SK-N-SH (cell line): ENCODE data around the gene TRMO. TPM values are rescaled to one million over a fixed set of nuclear protein-coding genes. Genes with fewer than 3 reads are reported as not detected.

ENCODE experiments used
- CTCF ChIA-PET: fragments of 300-600, 350-600 bp; formaldehyde crosslinking; extraction: SDS; loops from one replicate; lab custom pipeline; 2021; lab: Yijun Ruan, JAX
- POLR2A ChIA-PET: fragments of 350-600 bp; sonication (Branson Sonifier 250); formaldehyde crosslinking; extraction: SDS; loops from one replicate; lab custom pipeline; 2020; ENCODE audit warnings: antibody characterized with exemption, inconsistent platforms; lab: Yijun Ruan, JAX
- DNase-seq: peaks from one replicate; pipeline ENCODE4 v3.0.0; 2012
- H2AFZ ChIP-seq: fragments of 200-600 bp; sonication (generic); 2 replicates; pipeline ENCODE4 v1.8.1; 2016; ENCODE audit warnings: antibody characterized with exemption, mild to moderate bottlenecking, low read depth
- H3F3A ChIP-seq: fragments of 200-600 bp; sonication (generic); replicated peaks from 2 replicates; pipeline ENCODE3; 2016; ENCODE audit warnings: antibody characterized with exemption, mild to moderate bottlenecking; ENCODE audit not compliant: insufficient read depth
- H3K27ac ChIP-seq, 2 experiments: fragments of 200-500 bp in 1 of 2; fragments of 200-600 bp in 1 of 2; sonication (Bioruptor generic) in 1 of 2; sonication (generic), shearing (Covaris generic) in 1 of 2; 2 replicates each; pipeline versions ENCODE4 v1.5.1 to v1.6.1; 2014 to 2016; ENCODE audit warnings: low read depth in 2 of 2, inconsistent platforms in 1 of 2, low read length in 1 of 2, mild to moderate bottlenecking in 1 of 2, mixed read lengths in 1 of 2
- H3K27me3 ChIP-seq: fragments of 200-600 bp; sonication (generic), shearing (Covaris generic); 2 replicates; pipeline ENCODE4 v1.6.1; 2016; ENCODE audit warnings: mixed run types; ENCODE audit not compliant: insufficient read depth
- H3K36me3 ChIP-seq, 2 experiments: fragments of 200-500 bp in 1 of 2; fragments of 200-600 bp in 1 of 2; sonication (Bioruptor generic) in 1 of 2; sonication (generic) in 1 of 2; replicated peaks in 1 of 2; 2 replicates each; pipeline versions ENCODE3 to v1.5.1; 2014 to 2016; ENCODE audit warnings: low read length in 1 of 2, mild to moderate bottlenecking in 1 of 2; ENCODE audit not compliant: insufficient read depth in 2 of 2, control insufficient read depth in 1 of 2
- H3K4me1 ChIP-seq, 2 experiments: fragments of 200-500 bp in 1 of 2; fragments of 200-600 bp in 1 of 2; sonication (Bioruptor generic) in 1 of 2; sonication (generic), shearing (Covaris generic) in 1 of 2; 2 replicates each; pipeline versions ENCODE4 v1.5.1 to v1.6.1; 2014 to 2016; ENCODE audit warnings: low read depth in 1 of 2, low read length in 1 of 2, mixed run types in 1 of 2; ENCODE audit not compliant: insufficient read depth in 2 of 2, control insufficient read depth in 1 of 2
- H3K4me2 ChIP-seq: fragments of 200-600 bp; sonication (generic), shearing (Covaris generic); 2 replicates; pipeline ENCODE4 v1.6.1; 2017; ENCODE audit warnings: mixed run types
- H3K4me3 ChIP-seq, 2 experiments: fragments of 200-500 bp in 1 of 2; fragments of 200-600 bp in 1 of 2; sonication (Bioruptor generic) in 1 of 2; sonication (generic), shearing (Covaris generic) in 1 of 2; 2 replicates each; pipeline versions ENCODE4 v1.5.1 to v1.8.1; 2014 to 2016; ENCODE audit warnings: low read depth in 2 of 2, inconsistent platforms in 1 of 2, low read length in 1 of 2, mild to moderate bottlenecking in 1 of 2, mixed read lengths in 1 of 2, moderate library complexity in 1 of 2
- H3K79me2 ChIP-seq: fragments of 200-600 bp; sonication (generic); 2 replicates; pipeline ENCODE4 v1.8.1; 2017; ENCODE audit warnings: mild to moderate bottlenecking; ENCODE audit not compliant: insufficient read depth
- H3K9ac ChIP-seq: fragments of 200-600 bp; sonication (generic); 2 replicates; pipeline ENCODE4 v1.6.1; 2017; ENCODE audit warnings: mixed run types
- H3K9me2 ChIP-seq: fragments of 200-600 bp; sonication (generic); 2 replicates; pipeline ENCODE4 v1.6.1; 2017; ENCODE audit warnings: mixed run types
- H3K9me3 ChIP-seq: fragments of 200-600 bp; sonication (generic); 2 replicates; pipeline ENCODE4 v1.6.1; 2017; ENCODE audit warnings: mixed run types, mild to moderate bottlenecking, moderate library complexity
- H4K20me1 ChIP-seq: fragments of 200-600 bp; sonication (generic); 2 replicates; pipeline ENCODE4 v1.6.1; 2017; ENCODE audit warnings: mild to moderate bottlenecking, mixed run types; ENCODE audit not compliant: insufficient read depth
- ELF1 ChIP-seq: IDR thresholded peaks from 2 replicates; pipeline ENCODE4 v1.4.0; 2012
- EP300 ChIP-seq, 2 experiments: IDR thresholded peaks; 2 replicates each; pipeline versions ENCODE4 v1.4.0 to v1.6.1; 2012; ENCODE audit warnings: borderline replicate concordance in 1 of 2, low read depth in 1 of 2, low read length in 1 of 2
- EZH2phosphoT487 ChIP-seq: fragments of 200-600 bp; sonication (generic); IDR thresholded peaks from 2 replicates; pipeline ENCODE4 v1.6.1; 2017; ENCODE audit warnings: low read depth, mixed run types, mild to moderate bottlenecking, antibody characterized with exemption, moderate library complexity, borderline replicate concordance
- GATA2 ChIP-seq: sonication (generic); formaldehyde crosslinking; IDR thresholded peaks from 2 replicates; pipeline ENCODE4 v1.5.0; 2020; ENCODE audit warnings: mild to moderate bottlenecking, missing genetic modification reagents
- JUND ChIP-seq: IDR thresholded peaks from 2 replicates; pipeline ENCODE4 v1.4.0; 2012
- MEF2A ChIP-seq: IDR thresholded peaks from 2 replicates; pipeline ENCODE4 v1.4.0; 2012; ENCODE audit warnings: low read depth, borderline replicate concordance
- MXI1 ChIP-seq: IDR thresholded peaks from 2 replicates; pipeline ENCODE4 v1.6.1; 2012; ENCODE audit warnings: mild to moderate bottlenecking, low read depth, low read length, improper control_type of control experiment
- NFIC ChIP-seq: IDR thresholded peaks from 2 replicates; pipeline ENCODE4 v1.4.0; 2012; ENCODE audit warnings: borderline replicate concordance
- RAD21 ChIP-seq: IDR thresholded peaks from 2 replicates; pipeline ENCODE4 v1.6.1; 2012; ENCODE audit warnings: mild to moderate bottlenecking, low read length
- RFX5 ChIP-seq: IDR thresholded peaks from 2 replicates; pipeline ENCODE4 v1.6.1; 2012; ENCODE audit warnings: mild to moderate bottlenecking, improper control_type of control experiment, low read length
- TCF12 ChIP-seq: IDR thresholded peaks from 2 replicates; pipeline ENCODE4 v1.4.0; 2012
- TEAD4 ChIP-seq: IDR thresholded peaks from 2 replicates; pipeline ENCODE4 v1.4.0; 2012; ENCODE audit warnings: mild to moderate bottlenecking, borderline replicate concordance; ENCODE audit not compliant: insufficient read depth
- WGBS: methylation state at CpG from one replicate; pipeline ENCODE4 v1.1.6; 2017; ENCODE audit warnings: low lambda C conversion rate; 5-methylcytosine and 5-hydroxymethylcytosine counted together
- polyA plus RNA-seq, 3 experiments: library from polyadenylated mRNA; depleted of rRNA; stranded (reverse); fragments of >200 nt; gene quantifications; 2 replicates each; pipeline ENCODE4 v1.2.3, GENCODE V29; 2012
- TF ChIP-seq, protein P1 (sequence below): IDR thresholded peaks from 2 replicates; pipeline ENCODE4 v1.4.0; 2012; ENCODE audit warnings: low read depth, borderline replicate concordance
- TF ChIP-seq, protein P2 (sequence below): fragments of 150-350 bp; IDR thresholded peaks from 2 replicates; pipeline ENCODE4 v1.6.1; 2016; ENCODE audit warnings: mild to moderate bottlenecking, low read depth, low read length
- TF ChIP-seq, protein P3 (sequence below): fragments of 150-350 bp; IDR thresholded peaks from 2 replicates; pipeline ENCODE4 v1.6.1; 2017; ENCODE audit warnings: antibody characterized with exemption, low read length, low read depth, borderline replicate concordance
- TF ChIP-seq, protein P4 (sequence below): fragments of 200-600 bp; sonication (generic); IDR thresholded peaks from 2 replicates; pipeline ENCODE4 v1.6.1; 2017; ENCODE audit warnings: antibody characterized with exemption, mild to moderate bottlenecking, moderate library complexity

Gene TRMO
- polyA plus RNA-seq, 1 of the 3 experiments (the other 2 are of a cell fraction) = 8.1 TPM

- DNase-seq = no peak
- Histone ChIP-seq H3K36me3 (peaks cover 6 to 17% of the 10 kb centered on the region in 2 experiments), H3K4me3 (no peak overlapping the region), H3F3A (peaks cover 15% of the 10 kb centered on the region), H3K9ac (no peak overlapping the region), H3K9me2 (no peaks in the 10 kb centered on the region), H3K4me2 (no peak overlapping the region), H3K79me2 (peaks cover 7% of the 10 kb centered on the region), H3K27ac (no peak overlapping the region), H4K20me1 (no peaks in the 10 kb centered on the region), H2AFZ (no peak overlapping the region), H3K27me3 (no peaks in the 10 kb centered on the region), H3K4me1 (peaks cover 0 to 3% of the 10 kb centered on the region in 2 experiments; a peak in 3 of 4 replicates), H3K9me3 (no peaks in the 10 kb centered on the region)
- WGBS = 82% methylated on average over 4 of the region's 4 CpGs
- ChIA-PET CTCF (interaction anchor here (0.6 to 5.6 kb wide), 3 partner anchors 17 to 189 kb away, joined by 3 to 35 read pairs (median 11); no protein-coding TSS in a partner anchor), POLR2A (no interaction called here)
- TF ChIP-seq GATA2 (CRISPR knock-in tag) (no peak), RAD21 (no peak), MEF2A (no peak), TEAD4 (no peak)
- TF ChIP-seq, protein P1, sequence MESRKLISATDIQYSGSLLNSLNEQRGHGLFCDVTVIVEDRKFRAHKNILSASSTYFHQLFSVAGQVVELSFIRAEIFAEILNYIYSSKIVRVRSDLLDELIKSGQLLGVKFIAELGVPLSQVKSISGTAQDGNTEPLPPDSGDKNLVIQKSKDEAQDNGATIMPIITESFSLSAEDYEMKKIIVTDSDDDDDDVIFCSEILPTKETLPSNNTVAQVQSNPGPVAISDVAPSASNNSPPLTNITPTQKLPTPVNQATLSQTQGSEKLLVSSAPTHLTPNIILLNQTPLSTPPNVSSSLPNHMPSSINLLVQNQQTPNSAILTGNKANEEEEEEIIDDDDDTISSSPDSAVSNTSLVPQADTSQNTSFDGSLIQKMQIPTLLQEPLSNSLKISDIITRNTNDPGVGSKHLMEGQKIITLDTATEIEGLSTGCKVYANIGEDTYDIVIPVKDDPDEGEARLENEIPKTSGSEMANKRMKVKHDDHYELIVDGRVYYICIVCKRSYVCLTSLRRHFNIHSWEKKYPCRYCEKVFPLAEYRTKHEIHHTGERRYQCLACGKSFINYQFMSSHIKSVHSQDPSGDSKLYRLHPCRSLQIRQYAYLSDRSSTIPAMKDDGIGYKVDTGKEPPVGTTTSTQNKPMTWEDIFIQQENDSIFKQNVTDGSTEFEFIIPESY = no peak
Measured at GRCh38 chr9:97918611-97919010, 3.7 kb downstream of the TRMO start.

GRCh38 chr9:97911970-97912369 lies 10.3 kb downstream of the TRMO start:
- Histone ChIP-seq H3K9me3 (no peaks in the 10 kb centered on the region), H3K36me3 (peaks cover 6 to 67% of the 10 kb centered on the region in 2 experiments), H3K27ac (no peak overlapping the region), H3K79me2 (no peaks in the 10 kb centered on the region), H3K9me2 (no peaks in the 10 kb centered on the region), H4K20me1 (no peaks in the 10 kb centered on the region), H3K4me3 (no peak overlapping the region), H3K4me2 (no peak overlapping the region), H3K9ac (no peak overlapping the region), H2AFZ (no peak overlapping the region), H3K27me3 (no peaks in the 10 kb centered on the region), H3K4me1 (no peaks in the 10 kb centered on the region), H3F3A (no peaks in the 10 kb centered on the region)
- no peak for DNase-seq
- TF ChIP-seq TCF12 (no peak), ELF1 (no peak), JUND (no peak)
- TF ChIP-seq, protein P2, sequence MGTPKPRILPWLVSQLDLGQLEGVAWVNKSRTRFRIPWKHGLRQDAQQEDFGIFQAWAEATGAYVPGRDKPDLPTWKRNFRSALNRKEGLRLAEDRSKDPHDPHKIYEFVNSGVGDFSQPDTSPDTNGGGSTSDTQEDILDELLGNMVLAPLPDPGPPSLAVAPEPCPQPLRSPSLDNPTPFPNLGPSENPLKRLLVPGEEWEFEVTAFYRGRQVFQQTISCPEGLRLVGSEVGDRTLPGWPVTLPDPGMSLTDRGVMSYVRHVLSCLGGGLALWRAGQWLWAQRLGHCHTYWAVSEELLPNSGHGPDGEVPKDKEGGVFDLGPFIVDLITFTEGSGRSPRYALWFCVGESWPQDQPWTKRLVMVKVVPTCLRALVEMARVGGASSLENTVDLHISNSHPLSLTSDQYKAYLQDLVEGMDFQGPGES = no peak
- no CpG with 5 or more reads among the region's 1 CpG for WGBS
- POLR2A ChIA-PET = no interaction called here
- CTCF ChIA-PET = interaction anchor here (0.9 to 4.1 kb wide), 3 partner anchors 10 to 14 kb away, joined by 3 to 21 read pairs (median 4); no protein-coding TSS in a partner anchor

DNA sequence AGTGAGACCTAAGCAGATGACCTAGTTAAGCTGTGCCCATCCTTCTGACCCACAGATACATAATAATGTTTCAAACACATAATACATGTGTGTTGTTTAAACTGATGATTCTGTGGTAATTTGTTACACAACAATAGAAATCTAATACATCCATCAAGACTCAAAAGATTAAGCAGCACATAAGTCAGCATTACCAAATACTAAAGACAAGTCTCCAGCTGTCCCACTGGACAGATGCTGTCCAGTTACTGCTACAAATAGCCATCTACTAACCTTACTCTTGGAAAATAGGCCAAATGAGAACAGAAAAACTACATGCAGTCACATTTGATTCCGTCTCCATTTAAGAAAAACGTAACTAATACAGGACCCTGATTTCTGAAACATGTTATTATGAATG lies 10.8 kb downstream of the TRMO start:
- H3K9ac ChIP-seq = no peak overlapping the region
- no peaks in the 10 kb centered on the region for H3K9me3 ChIP-seq
- no peaks in the 10 kb centered on the region for H3K4me1 ChIP-seq
- H3K36me3 ChIP-seq = peaks cover 6 to 67% of the 10 kb centered on the region in 2 experiments
- no peaks in the 10 kb centered on the region for H3K79me2 ChIP-seq
- no peak for DNase-seq
- ChIA-PET POLR2A (no interaction called here), CTCF (interaction anchor here (0.9 to 4.1 kb wide), 3 partner anchors 10 to 15 kb away, joined by 3 to 21 read pairs (median 4); no protein-coding TSS in a partner anchor)
- 93% methylated on average over 2 of the region's 2 CpGs for WGBS
- H3K27me3 ChIP-seq = no peaks in the 10 kb centered on the region
- H3F3A ChIP-seq = no peaks in the 10 kb centered on the region
- H3K27ac ChIP-seq = no peak overlapping the region
- no peaks in the 10 kb centered on the region for H4K20me1 ChIP-seq
- no peak overlapping the region for H2AFZ ChIP-seq
- no peaks in the 10 kb centered on the region for H3K9me2 ChIP-seq
- H3K4me3 ChIP-seq = no peak overlapping the region
- H3K4me2 ChIP-seq = no peak overlapping the region
- TF ChIP-seq, protein P3, sequence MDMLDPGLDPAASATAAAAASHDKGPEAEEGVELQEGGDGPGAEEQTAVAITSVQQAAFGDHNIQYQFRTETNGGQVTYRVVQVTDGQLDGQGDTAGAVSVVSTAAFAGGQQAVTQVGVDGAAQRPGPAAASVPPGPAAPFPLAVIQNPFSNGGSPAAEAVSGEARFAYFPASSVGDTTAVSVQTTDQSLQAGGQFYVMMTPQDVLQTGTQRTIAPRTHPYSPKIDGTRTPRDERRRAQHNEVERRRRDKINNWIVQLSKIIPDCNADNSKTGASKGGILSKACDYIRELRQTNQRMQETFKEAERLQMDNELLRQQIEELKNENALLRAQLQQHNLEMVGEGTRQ = no peak
- no peak for TF ChIP-seq NFIC
- TF ChIP-seq EP300 (IDR thresholded peaks at IDR 0.05; ENCODE audit: borderline replicate concordance in 1 of 2, low read depth in 1 of 2, low read length in 1 of 2) = no peak
- TF ChIP-seq MXI1 = no peak
- TF ChIP-seq EZH2phosphoT487 = no peak
- no peak for TF ChIP-seq TCF12
- no peak for TF ChIP-seq RFX5
- TF ChIP-seq, protein P4, sequence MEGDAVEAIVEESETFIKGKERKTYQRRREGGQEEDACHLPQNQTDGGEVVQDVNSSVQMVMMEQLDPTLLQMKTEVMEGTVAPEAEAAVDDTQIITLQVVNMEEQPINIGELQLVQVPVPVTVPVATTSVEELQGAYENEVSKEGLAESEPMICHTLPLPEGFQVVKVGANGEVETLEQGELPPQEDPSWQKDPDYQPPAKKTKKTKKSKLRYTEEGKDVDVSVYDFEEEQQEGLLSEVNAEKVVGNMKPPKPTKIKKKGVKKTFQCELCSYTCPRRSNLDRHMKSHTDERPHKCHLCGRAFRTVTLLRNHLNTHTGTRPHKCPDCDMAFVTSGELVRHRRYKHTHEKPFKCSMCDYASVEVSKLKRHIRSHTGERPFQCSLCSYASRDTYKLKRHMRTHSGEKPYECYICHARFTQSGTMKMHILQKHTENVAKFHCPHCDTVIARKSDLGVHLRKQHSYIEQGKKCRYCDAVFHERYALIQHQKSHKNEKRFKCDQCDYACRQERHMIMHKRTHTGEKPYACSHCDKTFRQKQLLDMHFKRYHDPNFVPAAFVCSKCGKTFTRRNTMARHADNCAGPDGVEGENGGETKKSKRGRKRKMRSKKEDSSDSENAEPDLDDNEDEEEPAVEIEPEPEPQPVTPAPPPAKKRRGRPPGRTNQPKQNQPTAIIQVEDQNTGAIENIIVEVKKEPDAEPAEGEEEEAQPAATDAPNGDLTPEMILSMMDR = no peak
